ENCODE data around the gene NLGN1. TPM values are rescaled to one million over a fixed set of nuclear protein-coding genes. Genes with fewer than 3 reads are reported as not detected.

NLGN1 gene
- total and polyA plus RNA-seq, 2 of the 8 experiments (the other 6 are each of a cell fraction or from before 2014, with no cell fraction given), result 7.8 to 14.8 TPM

GRCh38 chr3:173977747-173978146 is 580.2 kb downstream of the NLGN1 start:
- no peak overlapping the region for H4K8ac ChIP-seq (ENCODE audit: extremely low read depth, insufficient read depth, low read length)
- H2BK120ac ChIP-seq (replicated peaks; ENCODE audit: low read depth, low read length), result no peak overlapping the region
- no peak overlapping the region for H3K4me3 ChIP-seq (ENCODE audit: extremely low read depth in 1 of 4, insufficient read depth in 2 of 4, low read depth in 3 of 4, low read length in 4 of 4)
- H3K79me2 ChIP-seq (ENCODE audit: control insufficient read depth in 1 of 2, insufficient read depth in 2 of 2, low read length in 2 of 2), result no peaks in the 10 kb centered on the region
- 95% methylated on average over 2 of the region's 2 CpGs; no CpG with 5 or more reads in 1 of the 2 experiments for WGBS, 2 experiments (ENCODE audit: extremely low coverage in 1 of 2, insufficient coverage in 1 of 2, insufficient read length in 1 of 2, insufficient replicate concordance in 2 of 2, low coverage in 1 of 2, low lambda C conversion rate in 2 of 2, missing lambda C conversion rate in 1 of 2)
- no peak overlapping the region for H4K91ac ChIP-seq (replicated peaks; ENCODE audit: insufficient read length, low read length)
- no peak overlapping the region for H3K56ac ChIP-seq (replicated peaks; ENCODE audit: insufficient read length, low read depth, low read length)
- no peak overlapping the region for H3K18ac ChIP-seq (ENCODE audit: extremely low read depth, low read length)
- H4K20me1 ChIP-seq (replicated peaks in 1 of 2; ENCODE audit: control insufficient read depth in 1 of 2, insufficient read depth in 2 of 2, low read length in 2 of 2), result no peaks in the 10 kb centered on the region
- no peak overlapping the region for H3K9ac ChIP-seq (replicated peaks in 1 of 4; ENCODE audit: extremely low read depth in 1 of 4, low read depth in 3 of 4, low read length in 3 of 4)
- no peak overlapping the region for H2BK20ac ChIP-seq (ENCODE audit: low read length)
- no peak overlapping the region for H2AK5ac ChIP-seq (ENCODE audit: low read depth, low read length)
- FAIRE-seq, result no peak
- DNase-seq (ENCODE audit: low read depth in 1 of 2, low spot score in 2 of 2), result no peak
- no peaks in the 10 kb centered on the region for H3K79me1 ChIP-seq (ENCODE audit: low read depth, low read length)
- H3K9me3 ChIP-seq (ENCODE audit: insufficient read depth in 2 of 2, low read depth in 1 of 2, low read length in 1 of 2), result no peaks in the 10 kb centered on the region
- CTCF ChIA-PET (ENCODE audit: partially characterized antibody), result no interaction called here
- H3K23me2 ChIP-seq (ENCODE audit: low read depth, low read length), result no peaks in the 10 kb centered on the region
- no peak overlapping the region for H3K14ac ChIP-seq (ENCODE audit: insufficient read length)
- H2BK5ac ChIP-seq (ENCODE audit: low read depth, low read length), result no peak overlapping the region
- TF ChIP-seq TCF12 (IDR thresholded peaks at IDR 0.05; ENCODE audit: low read depth, low read length), result no peak
- no peak for TF ChIP-seq NRF1 (IDR thresholded peaks at IDR 0.05; ENCODE audit: low read depth, low read length)
- TF ChIP-seq SIRT6 (IDR thresholded peaks at IDR 0.05; ENCODE audit: low read length), result no peak
- no peak for TF ChIP-seq PHF8 (conservative IDR thresholded peaks at IDR 0.05; ENCODE audit: low read depth, low read length)
- TF ChIP-seq MAFK (IDR thresholded peaks at IDR 0.05; ENCODE audit: low read depth, low read length), result no peak
- TF ChIP-seq HDAC6 (IDR thresholded peaks at IDR 0.05; ENCODE audit: low read depth, low read length), result no peak
- TF ChIP-seq FOSL1 (IDR thresholded peaks at IDR 0.05; ENCODE audit: insufficient read depth, low read depth, low read length), result no peak
- no peak for TF ChIP-seq SIX5 (IDR thresholded peaks at IDR 0.05; ENCODE audit: low read depth, low read length)
- no peak for TF ChIP-seq TAF1 (IDR thresholded peaks at IDR 0.05; ENCODE audit: low read depth, low read length)
- no peak for TF ChIP-seq SP2 (IDR thresholded peaks at IDR 0.05; ENCODE audit: low read length)
- TF ChIP-seq YY1 (IDR thresholded peaks at IDR 0.05; ENCODE audit: low read depth, low read length), result no peak
- no peak for TF ChIP-seq POU5F1 (IDR thresholded peaks at IDR 0.05; ENCODE audit: low read depth, low read length)
- H2AFZ ChIP-seq (ENCODE audit: low read length), result no peak overlapping the region
- no peak overlapping the region for H2BK12ac ChIP-seq (ENCODE audit: low read depth, low read length)
- no peak overlapping the region for H3K27ac ChIP-seq (ENCODE audit: low read depth, low read length)
- no peak overlapping the region for H3K4me2 ChIP-seq (ENCODE audit: insufficient read depth in 1 of 2, low read depth in 2 of 2, low read length in 2 of 2)
- no peak overlapping the region for H3K4ac ChIP-seq (replicated peaks; ENCODE audit: insufficient read length, low read depth, low read length)
- H4K5ac ChIP-seq (ENCODE audit: insufficient read length, low read depth, low read length), result no peak overlapping the region
- no peak overlapping the region for H2BK15ac ChIP-seq (ENCODE audit: low read length)
- POLR2A ChIA-PET (ENCODE audit: partially characterized antibody), result no interaction called here
- no peaks in the 10 kb centered on the region for H3K36me3 ChIP-seq (ENCODE audit: control insufficient read depth in 2 of 4, insufficient read depth in 4 of 4, low read length in 3 of 4)
- H3K4me1 ChIP-seq (replicated peaks in 1 of 4; ENCODE audit: control insufficient read depth in 3 of 4, insufficient read depth in 4 of 4, low read length in 3 of 4), result no peaks in the 10 kb centered on the region
- H3K23ac ChIP-seq (ENCODE audit: insufficient read length), result no peak overlapping the region
- no peaks in the 10 kb centered on the region for H3K27me3 ChIP-seq (replicated peaks in 1 of 4; ENCODE audit: control insufficient read depth in 3 of 4, extremely low read depth in 1 of 4, insufficient read depth in 3 of 4, low read length in 3 of 4)
